ENCODE measurements around the gene SCFD2.
"Not testable (repeated sequence)": the region's sequence is repeated elsewhere in the genome, so short reads cannot be mapped to it uniquely, and the experiment has no call there.

Gene SCFD2

DNA sequence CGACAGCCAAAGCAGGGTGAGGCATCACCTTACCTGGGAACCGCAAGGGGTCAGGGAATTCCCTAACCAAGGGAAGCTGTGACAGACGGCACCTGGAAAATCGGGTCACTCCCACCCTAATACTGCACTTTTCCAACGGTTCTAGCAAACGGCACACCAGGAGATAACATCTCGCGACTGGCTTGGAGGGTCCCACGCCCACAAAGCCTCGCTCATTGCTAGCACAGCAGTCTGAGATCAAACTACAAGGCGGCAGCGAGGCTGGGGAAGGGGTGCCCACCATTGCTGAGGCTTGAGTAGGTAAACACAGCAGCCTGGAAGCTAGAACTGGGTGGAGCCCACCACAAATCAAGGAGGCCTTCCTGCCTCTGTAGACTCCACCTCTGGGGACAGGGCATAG is 25.7 kb downstream of the SCFD2 start:
- not testable (repeated sequence) for DNase-seq

DNA sequence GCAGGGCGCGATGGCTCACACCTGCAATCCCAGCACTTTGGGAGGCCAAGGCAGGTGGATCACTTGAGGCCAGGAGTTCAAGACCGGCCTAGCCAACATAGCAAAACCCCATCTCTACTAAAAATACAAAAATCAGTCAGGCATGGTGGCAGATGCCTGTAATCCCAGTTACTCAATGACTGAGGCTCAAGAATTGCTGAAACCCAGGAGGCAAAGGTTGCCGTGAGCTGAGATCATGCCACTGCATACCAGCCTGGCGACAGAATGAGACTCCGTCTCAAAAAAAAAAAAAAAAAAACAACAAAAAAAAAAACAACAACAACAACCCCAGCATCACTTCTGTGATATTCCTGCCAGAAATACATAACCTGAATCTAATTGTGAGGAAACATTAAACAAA is 30.9 kb downstream of the SCFD2 start:
- DNase-seq: not testable (repeated sequence)

DNA sequence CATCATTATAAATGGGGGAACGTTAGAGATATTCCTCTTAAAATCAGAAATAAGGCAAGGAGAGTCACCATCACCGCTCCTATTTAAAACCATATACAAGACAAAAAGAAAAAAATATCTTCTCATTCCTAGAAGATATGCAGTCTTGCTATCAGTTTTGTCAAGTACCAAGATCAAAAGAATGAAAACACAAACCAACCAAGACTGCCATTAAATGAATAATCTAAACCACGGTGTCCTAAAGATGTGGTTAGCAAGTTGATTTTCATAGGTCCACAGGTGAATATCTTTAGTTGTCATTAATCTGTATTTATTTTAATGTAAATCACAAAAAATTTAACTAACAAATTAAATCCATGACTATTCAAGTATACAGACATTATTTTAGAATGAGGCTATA is 39.3 kb downstream of the SCFD2 start:
- no peak for DNase-seq

DNA sequence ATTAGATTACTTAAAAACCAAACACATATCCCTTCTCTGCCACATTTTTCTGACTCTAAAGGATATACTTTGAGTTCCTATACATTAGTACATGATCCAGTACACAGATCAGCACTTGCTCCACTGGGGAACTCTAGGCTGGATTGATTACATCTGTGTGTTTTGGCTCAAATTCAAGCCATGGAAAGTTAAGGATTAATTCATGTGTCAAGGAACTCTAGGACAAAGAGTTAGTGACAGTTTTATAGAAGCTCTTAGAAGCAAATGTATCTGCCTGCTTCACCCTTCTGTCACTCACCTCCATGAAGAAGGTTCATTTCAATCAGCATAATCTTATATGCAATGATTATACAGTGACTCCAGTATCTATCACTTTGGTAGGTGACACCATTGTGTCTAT is 43.2 kb downstream of the SCFD2 start:
- no peak for DNase-seq

DNA sequence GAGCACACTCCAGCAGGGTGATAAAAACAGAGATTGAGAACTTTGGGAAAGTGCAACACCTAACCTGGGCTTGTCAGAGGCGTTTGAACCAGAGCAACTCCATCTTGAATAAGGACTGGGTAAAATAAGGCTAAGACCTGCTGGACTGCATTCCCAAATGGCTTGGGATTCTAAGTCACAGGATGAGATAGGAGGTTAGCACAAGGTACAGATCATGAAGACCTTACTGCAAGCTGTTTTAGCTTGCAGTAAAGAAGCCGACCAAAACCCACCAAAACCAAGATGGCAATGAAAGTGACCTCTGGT is 43.9 kb downstream of the SCFD2 start:
- DNase-seq: no peak

DNA sequence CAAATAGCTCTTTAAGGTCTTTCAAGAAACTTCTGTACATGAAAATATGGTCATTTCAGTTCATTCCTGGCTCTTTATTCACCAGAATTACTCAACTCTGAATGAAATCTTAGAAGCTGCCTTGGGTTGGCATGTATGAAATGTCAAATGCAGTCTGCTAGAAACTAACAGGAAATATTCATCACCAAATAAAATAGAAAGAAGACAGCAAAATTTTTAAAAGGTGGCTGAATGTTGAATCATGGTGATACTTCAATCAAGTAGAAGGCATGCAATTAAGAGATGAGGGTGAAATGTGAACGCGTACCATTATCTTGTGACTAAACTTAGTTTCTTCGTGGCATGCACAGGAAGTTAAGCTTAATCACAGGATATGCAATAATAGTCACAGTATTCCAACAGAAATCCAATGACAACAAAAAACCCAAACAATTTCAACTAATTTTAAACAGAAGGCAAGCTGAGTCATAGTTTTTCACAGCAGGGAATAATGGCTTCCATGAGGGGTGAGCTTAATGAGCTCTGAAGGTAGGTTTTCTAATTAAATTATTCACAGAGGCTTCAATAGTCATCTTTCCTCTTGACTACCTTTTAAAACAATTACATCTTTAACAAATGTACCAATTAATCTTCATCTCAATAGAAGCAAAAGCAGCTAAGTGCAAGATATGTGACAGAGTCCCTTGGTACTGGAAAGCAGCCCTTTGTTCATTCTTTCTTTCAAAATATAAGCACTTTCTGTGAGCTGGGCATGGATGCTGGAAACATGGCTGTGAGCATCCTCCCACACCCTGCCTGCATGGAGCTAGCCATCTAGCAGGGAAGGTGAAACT is 44.5 kb downstream of the SCFD2 start:
- no peak for DNase-seq

DNA sequence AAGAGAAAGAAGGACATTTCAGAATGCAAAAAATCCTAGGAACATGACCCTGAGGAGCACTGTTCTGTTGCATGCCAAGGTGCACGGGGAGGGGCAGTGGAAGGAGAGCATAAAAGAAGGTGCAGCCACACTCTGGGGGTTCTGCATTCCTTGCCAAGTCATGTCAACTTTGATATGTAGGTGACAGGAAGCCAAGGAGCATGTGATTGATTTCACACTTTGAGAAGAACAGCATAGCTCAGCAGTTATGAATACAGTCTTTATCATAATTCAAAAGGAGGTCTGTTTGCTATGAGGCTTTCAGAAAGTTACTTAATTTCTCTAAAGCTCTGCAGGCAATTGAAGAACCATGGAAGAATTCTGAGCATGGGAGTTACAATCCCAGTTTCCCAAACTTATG is 50.6 kb downstream of the SCFD2 start:
- no peak for DNase-seq

DNA sequence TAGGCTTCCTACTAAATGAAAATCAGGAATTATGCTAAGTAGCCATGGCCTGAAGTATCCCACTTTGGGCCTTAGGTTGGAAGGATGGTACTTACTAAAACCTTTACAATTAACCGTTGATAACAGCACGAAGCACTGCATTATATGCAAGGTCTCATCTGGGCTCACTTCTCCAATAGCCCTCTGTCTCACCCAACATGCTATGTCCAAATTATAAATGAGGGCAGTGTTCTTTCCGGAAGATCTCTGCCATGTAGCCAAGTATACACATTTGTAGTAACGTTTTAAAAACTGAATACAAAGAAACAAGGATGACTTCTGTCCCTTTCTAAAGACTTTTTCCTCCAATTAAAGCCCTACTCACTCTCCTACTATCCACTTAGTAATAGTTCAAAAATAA is 51.6 kb downstream of the SCFD2 start:
- DNase-seq: no peak

DNA sequence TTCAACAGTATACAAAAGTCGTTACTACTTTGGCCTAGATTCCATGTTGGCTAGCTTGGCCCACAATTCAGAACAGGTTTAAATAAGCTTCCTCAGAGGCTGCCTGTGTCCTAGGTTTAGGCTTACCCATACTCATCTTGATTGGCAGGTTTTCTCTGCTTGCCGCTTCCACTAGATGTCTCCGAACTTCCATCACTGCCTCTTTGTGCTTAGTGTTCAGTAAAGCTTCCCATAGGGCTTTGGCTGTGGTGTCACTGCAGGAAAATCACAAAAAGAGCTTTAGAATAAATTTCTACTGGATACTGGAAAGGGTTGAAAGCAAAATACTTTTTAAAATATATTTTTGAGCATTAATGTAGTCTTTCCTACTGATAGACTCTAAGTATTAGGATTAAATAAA is 52.4 kb downstream of the SCFD2 start:
- DNase-seq: no peak

DNA sequence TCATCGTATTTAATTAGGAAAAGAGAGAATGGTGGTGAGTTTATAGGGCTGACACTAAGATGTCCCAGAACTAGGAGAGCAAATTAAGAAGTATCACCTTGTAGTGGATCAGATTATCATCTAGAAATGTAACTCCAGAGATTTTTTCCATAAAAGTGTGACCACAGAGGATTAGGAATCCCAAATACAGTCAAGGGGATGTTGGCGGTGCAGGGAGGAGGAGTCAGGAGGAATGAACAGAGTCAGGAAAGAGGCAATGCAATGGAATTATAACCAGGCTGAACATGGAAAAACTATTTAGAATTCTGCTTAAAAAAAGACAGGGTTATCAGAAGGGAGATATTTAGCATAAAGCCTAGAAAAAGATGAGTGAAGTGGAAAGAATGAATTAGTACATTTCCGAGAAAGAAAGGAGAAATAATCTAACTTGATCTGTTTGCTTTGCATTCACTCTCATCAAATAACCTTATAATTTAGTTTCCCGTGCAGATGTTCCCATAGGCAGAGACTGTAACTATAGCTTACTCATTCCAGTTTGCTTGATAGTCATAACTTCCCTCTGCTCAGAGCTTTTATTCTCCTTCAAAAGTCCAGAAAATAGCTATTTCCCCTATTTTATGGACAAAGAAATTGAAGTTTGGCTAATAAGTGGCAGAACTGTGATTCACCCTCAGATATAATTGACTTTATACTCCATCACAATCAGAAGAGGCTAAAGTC is 56.4 kb downstream of the SCFD2 start:
- no peak for DNase-seq

DNA sequence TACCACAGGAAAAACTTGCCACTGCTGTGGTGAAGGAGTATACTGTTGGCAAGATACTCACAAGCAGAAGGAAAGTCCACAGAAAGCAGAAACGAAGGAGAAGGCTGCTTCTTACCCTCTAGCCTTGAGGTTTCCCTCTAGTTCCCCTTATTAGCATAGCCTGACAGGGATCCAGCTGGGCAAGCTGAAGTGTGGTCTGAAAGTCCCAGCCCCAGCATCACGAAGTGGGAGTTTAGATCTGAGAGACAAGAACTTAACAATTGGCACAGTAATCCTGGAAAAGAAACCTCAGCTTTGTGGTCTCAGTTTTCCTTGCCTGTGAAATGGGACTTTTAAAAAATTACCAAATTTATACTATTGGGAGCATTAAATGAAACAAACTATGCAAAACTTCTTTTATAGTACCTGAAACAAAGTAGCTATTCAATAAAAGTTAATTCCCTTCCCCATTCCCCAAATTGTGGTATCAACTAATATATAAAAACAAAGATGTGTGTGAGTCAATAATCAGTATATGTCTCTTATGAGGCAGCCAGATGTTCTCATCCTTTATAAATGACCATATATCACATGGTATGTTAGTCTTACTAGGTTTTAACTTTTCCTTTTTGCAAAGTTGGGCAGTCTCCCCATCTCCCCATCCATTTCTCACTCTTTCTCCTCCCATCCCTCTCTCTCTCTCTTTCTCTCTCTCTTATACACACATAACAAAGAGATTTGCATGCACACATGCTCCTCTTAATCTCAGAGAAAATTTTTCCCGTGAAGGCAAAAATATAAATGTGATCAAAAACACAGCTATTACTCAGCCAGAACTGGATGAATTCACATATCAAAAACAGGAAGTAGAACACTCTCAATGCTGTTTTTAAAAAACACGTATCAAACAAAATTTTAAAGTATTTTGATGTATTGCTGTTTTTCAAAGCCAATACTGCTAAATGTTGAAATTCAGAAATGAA is 57.8 kb downstream of the SCFD2 start:
- DNase-seq: no peak

DNA sequence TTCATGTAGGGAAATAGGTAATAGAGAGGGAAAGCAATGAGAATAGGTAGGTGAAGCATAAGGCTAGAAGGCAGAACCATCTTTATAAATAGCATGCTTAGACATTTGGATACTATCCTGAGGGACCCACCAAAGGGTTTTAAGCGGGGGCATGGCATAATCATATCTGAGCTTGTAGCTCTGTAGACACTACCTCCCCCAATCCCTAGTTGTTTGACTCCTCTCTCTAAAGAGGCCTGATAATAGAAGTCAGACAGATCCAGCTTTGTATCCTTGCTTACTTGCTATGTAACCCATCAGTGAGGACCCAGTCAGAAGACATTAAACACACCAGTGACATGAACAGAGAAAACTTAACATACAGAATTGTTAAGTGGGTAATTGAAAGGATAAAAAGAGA is 58.7 kb downstream of the SCFD2 start:
- DNase-seq: no peak

DNA sequence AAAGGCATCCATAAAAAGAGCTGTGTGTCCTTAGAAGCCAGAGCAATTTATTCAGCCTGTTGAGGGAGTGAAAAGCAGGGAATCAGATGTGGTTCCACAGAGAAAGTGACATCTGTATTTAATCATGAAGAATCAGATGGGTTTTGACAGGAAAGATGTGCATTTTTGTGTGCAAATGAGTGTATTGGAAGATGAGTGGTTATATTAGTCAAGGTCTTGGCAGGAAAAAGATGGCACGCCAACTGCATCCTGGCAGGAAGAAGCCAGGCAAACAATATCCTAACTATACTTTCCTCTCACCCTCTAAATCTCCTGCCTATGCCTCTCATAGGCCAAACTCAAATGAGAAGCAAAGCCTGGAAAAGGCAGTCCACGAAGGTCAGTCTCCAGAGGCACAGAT is 59.1 kb downstream of the SCFD2 start:
- no peak for DNase-seq

DNA sequence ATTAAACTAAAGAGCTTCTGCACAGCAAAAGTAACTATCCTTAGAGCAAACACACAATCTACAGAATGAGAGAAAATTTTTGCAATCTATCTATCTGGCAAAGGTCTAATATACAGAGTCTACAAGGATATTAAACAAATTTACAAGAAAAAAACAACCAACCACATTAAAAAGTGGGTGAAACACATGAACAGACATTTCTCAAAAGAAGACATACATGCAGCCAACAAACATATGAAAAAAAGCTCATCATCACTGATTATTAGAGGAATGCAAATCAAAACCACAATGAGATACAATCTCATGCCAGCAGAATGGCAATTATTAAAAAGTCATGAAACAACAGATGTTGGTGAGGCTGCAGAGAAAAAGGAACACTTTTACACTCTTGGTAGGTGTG is 73.7 kb downstream of the SCFD2 start:
- not testable (repeated sequence) for DNase-seq

DNA sequence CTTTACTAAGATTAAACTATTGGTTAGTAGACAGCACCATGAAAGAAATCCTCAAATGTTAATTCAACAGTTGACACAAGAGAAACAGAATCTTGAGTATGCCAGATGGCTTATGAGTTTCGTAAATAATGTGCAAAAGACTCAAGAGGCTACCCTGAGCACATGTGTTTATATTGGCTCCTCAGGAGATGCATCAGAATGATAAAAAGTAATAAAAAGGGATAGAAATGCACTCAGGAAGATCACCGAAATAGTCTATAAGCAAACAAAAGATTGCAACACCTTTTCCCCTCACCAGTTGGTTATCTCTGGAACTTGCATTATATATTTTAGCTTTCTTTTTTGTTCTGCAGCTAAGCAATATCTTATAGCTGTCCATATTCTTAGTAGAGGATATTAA is 84.4 kb downstream of the SCFD2 start:
- DNase-seq: no peak

DNA sequence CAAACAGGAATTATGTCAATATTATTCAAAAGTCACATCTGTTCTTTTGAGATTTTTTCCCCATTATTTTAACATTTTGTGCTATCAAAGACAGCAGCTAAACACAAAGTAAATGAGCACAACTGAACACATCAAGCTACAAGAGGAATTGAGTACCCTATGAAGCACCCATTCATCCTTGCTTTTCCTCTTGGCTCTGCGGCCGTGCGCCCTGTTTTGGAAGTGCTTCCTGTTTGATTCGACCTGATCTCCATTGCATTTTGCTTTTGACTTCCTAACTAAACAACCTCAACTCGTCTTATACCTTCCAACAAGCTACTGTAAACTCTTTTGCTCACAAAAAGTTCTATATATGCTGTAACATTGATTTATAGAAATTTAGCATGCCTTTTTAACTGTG is 85.0 kb downstream of the SCFD2 start:
- no peak for DNase-seq

DNA sequence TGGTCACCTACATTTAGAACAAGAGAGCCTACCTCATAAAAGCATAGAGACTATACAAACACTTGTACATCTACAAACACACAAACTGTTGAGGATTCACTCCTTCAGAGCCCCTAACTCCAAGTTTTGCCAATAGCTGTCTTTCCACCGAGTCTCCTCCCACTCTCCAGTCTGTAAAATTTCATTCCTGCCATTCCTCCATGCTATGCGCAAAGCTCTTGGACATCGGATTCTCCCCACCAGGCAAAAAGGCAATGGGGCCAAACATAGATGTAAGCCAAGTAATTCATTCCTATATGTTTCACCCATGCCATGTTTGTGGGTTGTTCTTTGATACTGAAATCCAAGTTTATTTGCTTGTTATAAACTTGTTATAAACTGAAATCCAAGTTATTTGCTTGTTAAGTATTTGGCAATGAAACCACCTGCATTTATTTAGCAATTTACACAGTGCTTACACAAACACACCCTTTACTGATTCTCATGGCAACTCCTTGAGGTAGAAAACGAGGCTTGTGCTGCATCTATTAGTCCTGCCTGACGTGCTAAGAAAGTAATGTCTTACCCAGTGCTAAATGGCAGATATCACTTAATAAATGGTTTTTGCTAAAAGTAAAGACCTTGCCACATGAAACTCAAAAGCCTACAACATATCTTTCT is 91.1 kb downstream of the SCFD2 start:
- no peak for DNase-seq

DNA sequence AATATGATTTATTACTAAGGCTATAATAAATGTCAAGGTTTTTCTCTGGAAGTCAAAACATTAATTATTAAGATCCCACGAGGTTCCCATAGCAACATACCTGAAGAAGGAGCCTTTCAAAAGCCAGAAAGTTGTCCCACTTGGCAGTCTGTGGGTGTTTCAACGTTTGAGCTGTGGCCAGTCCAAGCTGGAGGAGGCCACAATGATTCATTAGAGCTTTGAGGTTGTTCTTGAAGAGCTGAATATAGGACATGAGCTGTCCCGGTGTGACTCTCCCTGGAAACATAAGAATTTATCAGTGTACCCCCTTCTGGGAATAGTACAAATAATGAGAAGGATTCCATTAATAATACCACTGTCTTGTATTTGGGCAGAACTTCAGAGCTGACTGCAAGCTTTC is 92.1 kb downstream of the SCFD2 start:
- no peak for DNase-seq

DNA sequence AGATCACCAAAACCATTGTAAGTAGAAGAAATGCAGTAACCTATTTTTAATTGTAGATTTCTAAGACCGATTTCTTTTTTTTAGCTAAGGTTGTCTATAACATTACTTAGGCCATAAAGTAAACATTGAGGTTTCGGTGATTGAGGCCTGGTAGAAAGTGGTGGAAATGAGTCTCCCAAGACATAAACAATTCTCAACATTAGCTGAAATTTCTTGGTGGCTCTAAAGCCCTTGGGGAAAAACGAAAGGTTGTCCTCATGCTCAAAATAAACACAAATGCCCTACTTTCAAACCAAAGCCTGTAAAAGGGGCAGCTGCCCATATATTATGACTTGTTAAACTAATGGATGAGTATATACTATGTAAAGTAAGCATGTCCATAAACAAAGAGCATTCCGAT is 98.8 kb downstream of the SCFD2 start:
- DNase-seq: no peak

DNA sequence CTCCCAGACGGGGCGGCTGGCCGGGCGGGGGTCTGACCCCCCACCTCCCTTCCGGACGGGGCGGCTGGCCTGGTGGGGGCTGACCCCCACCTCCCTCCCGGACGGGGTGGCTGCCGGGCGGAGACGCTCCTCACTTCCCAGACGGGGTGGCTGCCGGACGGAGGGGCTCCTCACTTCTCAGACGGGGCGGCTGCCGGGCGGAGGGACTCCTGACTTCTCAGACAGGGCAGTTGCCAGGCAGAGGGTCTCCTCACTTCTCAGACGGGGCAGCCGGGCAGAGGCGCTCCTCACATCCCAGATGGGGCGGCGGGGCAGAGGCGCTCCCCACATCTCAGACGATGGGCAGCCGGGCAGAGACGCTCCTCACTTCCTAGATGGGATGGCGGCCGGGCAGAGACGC is 109.9 kb downstream of the SCFD2 start:
- DNase-seq: not testable (repeated sequence)

DNA sequence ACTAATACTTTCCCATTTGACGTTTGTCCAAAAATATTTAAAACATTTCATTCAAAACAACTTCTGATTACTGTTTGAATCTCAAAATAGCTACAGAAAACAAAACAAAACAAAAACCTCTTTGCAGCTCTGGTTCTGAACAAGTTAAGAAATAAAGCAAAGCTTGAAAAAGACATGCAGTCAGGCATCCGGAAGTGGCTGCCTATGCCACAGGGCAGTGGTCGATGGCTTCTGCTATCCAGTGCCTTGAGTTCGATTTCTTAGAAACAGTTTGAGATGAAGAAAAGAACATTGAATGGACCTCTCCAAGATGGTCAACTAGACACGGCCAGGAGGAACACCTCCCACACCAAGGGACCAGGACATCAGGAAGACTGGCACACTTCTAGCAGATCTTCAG is 125.3 kb downstream of the SCFD2 start:
- DNase-seq: no peak

DNA sequence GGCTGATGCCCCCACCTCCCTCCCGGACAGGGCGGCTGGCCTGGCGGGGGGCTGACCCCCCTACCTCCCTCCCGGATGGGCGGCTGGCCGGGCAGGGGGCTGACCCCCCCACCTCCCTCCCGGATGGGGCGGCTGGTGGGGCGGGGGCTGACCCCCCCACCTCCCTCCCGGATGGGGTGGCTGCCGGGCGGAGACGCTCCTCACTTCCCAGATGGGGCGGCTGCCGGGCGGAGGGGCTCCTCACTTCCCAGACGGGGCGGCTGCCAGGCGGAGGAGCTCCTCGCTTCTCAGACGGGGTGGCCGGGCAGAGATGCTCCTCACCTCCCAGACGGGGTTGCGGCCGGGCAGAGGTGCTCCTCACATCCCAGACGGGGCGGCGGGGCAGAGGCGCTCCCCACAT is 127.5 kb downstream of the SCFD2 start:
- not testable (repeated sequence) for DNase-seq

DNA sequence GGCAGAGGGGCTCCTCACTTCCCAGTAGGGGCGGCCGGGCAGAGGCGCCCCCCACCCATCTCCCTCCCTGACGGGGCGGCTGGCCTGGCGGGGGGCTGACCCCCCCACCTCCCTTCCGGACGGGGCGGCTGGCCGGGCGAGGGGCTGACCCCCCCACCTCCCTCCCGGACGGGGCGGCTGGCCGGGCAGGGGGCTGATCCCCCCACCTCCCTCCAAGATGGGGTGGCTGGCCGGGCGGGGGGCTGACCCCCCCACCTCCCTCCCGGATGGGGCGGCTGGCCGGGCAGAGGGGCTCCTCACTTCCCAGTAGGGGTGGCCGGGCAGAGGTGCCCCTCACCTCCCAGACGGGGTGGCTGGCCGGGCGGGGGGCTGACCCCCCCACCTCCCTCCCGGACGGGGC is 128.1 kb downstream of the SCFD2 start:
- not testable (repeated sequence) for DNase-seq

Measured in CD4-positive, alpha-beta T cell treated with Interferon alpha-2 for 1 hour (primary cell).